Natural killer cell (primary cell): ENCODE data around the gene PGLYRP4. TPM values are rescaled to one million over a fixed set of nuclear protein-coding genes. Genes with fewer than 3 reads are reported as not detected.

Source experiments
- ATAC-seq, 3 donors: fragments of 150-1000 bp in 2 of 3; fragments of 200-7000 bp in 1 of 3; cut with Tn5 transposase; 1 replicate in 1 of 3; 2 replicates in 2 of 3; pipeline ENCODE4 v1.10.0; 2021; ENCODE audit warnings: mild to moderate bottlenecking in 2 of 3, moderate library complexity in 2 of 3
- DNase-seq, 2 donors: peaks; one replicate each; pipeline versions ENCODE4 v3.0.0 to v3.0.0-alpha.2; 2013 to 2021; ENCODE audit warnings: mixed read lengths in 1 of 2
- H3K27ac ChIP-seq: one replicate; pipeline ENCODE4 v1.5.1; 2013; ENCODE audit warnings: mild to moderate bottlenecking, low read length
- H3K27me3 ChIP-seq: one replicate; pipeline ENCODE4 v1.6.1; 2013; ENCODE audit warnings: low read length; ENCODE audit not compliant: control insufficient read depth, insufficient read depth
- H3K36me3 ChIP-seq: one replicate; pipeline ENCODE4 v1.6.1; 2013; ENCODE audit warnings: low read length; ENCODE audit not compliant: control insufficient read depth, insufficient read depth
- H3K4me1 ChIP-seq: one replicate; pipeline ENCODE4 v1.6.1; 2013; ENCODE audit warnings: low read length; ENCODE audit not compliant: control insufficient read depth, insufficient read depth
- H3K4me3 ChIP-seq: one replicate; pipeline ENCODE4 v1.5.1; 2013; ENCODE audit warnings: low read length
- H3K9me3 ChIP-seq: one replicate; pipeline ENCODE4 v1.6.1; 2013; ENCODE audit warnings: low read length; ENCODE audit not compliant: control insufficient read depth, insufficient read depth
- H3K27ac Mint-ChIP-seq, 2 donors: one replicate each; pipeline ENCODE4 v1.8.0; 2022; ENCODE audit warnings: mild to moderate bottlenecking in 2 of 2, mixed read lengths in 2 of 2, moderate library complexity in 1 of 2
- H3K27me3 Mint-ChIP-seq, 2 donors: one replicate each; pipeline ENCODE4 v1.8.0; 2022; ENCODE audit warnings: low read depth in 2 of 2, mixed read lengths in 2 of 2
- H3K36me3 Mint-ChIP-seq: one replicate; pipeline ENCODE4 v1.8.0; 2022; ENCODE audit warnings: mixed read lengths
- H3K4me1 Mint-ChIP-seq, 2 donors: one replicate each; pipeline ENCODE4 v1.8.0; 2022; ENCODE audit warnings: mixed read lengths in 2 of 2
- H3K4me3 Mint-ChIP-seq: one replicate; pipeline ENCODE4 v1.8.0; 2022; ENCODE audit warnings: mild to moderate bottlenecking, moderate library complexity, mixed read lengths
- H3K9me3 Mint-ChIP-seq, 2 donors: one replicate each; pipeline ENCODE4 v1.8.0; 2022; ENCODE audit warnings: mixed read lengths in 2 of 2
- CTCF ChIP-seq: fragments of 200-600 bp; IDR thresholded peaks from one replicate; pipeline ENCODE4 v1.8.0; 2022; ENCODE audit warnings: antibody characterized with exemption
- WGBS: methylation state at CpG from one replicate; pipeline ENCODE4 v1.1.7; 2013; ENCODE audit warnings: missing lambda C conversion rate; ENCODE audit not compliant: insufficient coverage; 5-methylcytosine and 5-hydroxymethylcytosine counted together
- intact Hi-C: fragments of 100-400 bp; cut with micrococcal nuclease; formaldehyde crosslinking; loops from one replicate; pipeline ENCODE4 v1.14.2; 2022
- total RNA-seq, 4 donors: library from RNA; stranded (reverse); fragments of 120-200 nt in 1 of 4; gene quantifications; one replicate each; pipeline versions ENCODE4 v1.2.3 to v1.2.4, GENCODE V29; 2013 to 2022

The PGLYRP4 gene
- total RNA-seq, 3 donors from 2014 or later (not counting 1 experiment from before 2014, with no cell fraction given): not detected

- Mint-ChIP-seq H3K27ac (no peak within 1 kb of the TSS), H3K9me3 (no peaks in the 10 kb centered on the region), H3K27me3 (peaks cover 8 to 33% of the 10 kb centered on the region in 2 donors), H3K4me3 (no peak within 1 kb of the TSS), H3K36me3 (no peaks in the 10 kb centered on the region), H3K4me1 (no peaks in the 10 kb centered on the region)
- H3K27me3 ChIP-seq: no peaks in the 10 kb centered on the region
- no peak within 1 kb of the TSS for H3K27ac ChIP-seq
- 83% methylated on average over 4 of the region's 4 CpGs for WGBS
- TF ChIP-seq CTCF: no peak
- H3K4me1 ChIP-seq: no peaks in the 10 kb centered on the region
- H3K4me3 ChIP-seq: no peak within 1 kb of the TSS
- intact Hi-C loops: no loop called here
- no peak for DNase-seq
- H3K9me3 ChIP-seq: no peaks in the 10 kb centered on the region
- no peaks in the 10 kb centered on the region for H3K36me3 ChIP-seq
- no peak for ATAC-seq
These were observed 36.0 kb downstream of the PGLYRP4 start, which contains the start of gene PGLYRP3 for GRCh38 chr1:153312570-153313186. TSS of gene PGLYRP3 (minus strand) at chr1:153312952. CDS start at chr1:153310665, 2,287 bp downstream.

GRCh38 chr1:153310526-153310925, 38.1 kb downstream of the PGLYRP4 start:
- Mint-ChIP-seq H3K27me3 (peaks cover 3 to 15% of the 10 kb centered on the region in 2 donors), H3K27ac (no peak overlapping the region), H3K4me3 (no peak overlapping the region), H3K4me1 (no peaks in the 10 kb centered on the region), H3K9me3 (no peaks in the 10 kb centered on the region), H3K36me3 (no peaks in the 10 kb centered on the region)
- no peaks in the 10 kb centered on the region for H3K4me1 ChIP-seq
- no peak overlapping the region for H3K4me3 ChIP-seq
- intact Hi-C loops: no loop called here
- H3K36me3 ChIP-seq: no peaks in the 10 kb centered on the region
- ATAC-seq: no peak
- H3K27me3 ChIP-seq: no peaks in the 10 kb centered on the region
- WGBS: 79% methylated on average over 6 of the region's 7 CpGs
- no peak overlapping the region for H3K27ac ChIP-seq
- DNase-seq: no peak
- TF ChIP-seq CTCF: no peak
- H3K9me3 ChIP-seq: no peaks in the 10 kb centered on the region

- Histone ChIP-seq H3K9me3 (no peaks in the 10 kb centered on the region), H3K27me3 (no peaks in the 10 kb centered on the region), H3K27ac (no peak overlapping the region), H3K4me1 (no peaks in the 10 kb centered on the region), H3K4me3 (no peak overlapping the region), H3K36me3 (no peaks in the 10 kb centered on the region)
- 81% methylated on average over 2 of the region's 2 CpGs for WGBS
- DNase-seq: no peak
- H3K9me3 Mint-ChIP-seq: no peaks in the 10 kb centered on the region
- H3K27me3 Mint-ChIP-seq: peaks cover 3 to 16% of the 10 kb centered on the region in 2 donors
- no peak for ATAC-seq
- intact Hi-C loops: no loop called here
- no peak overlapping the region for H3K4me3 Mint-ChIP-seq
- H3K4me1 Mint-ChIP-seq: no peaks in the 10 kb centered on the region
- H3K36me3 Mint-ChIP-seq: no peaks in the 10 kb centered on the region
- no peak for TF ChIP-seq CTCF
- no peak overlapping the region for H3K27ac Mint-ChIP-seq
These were observed 39.2 kb downstream of the PGLYRP4 start for GRCh38 chr1:153309441-153309840.

- DNase-seq (no peak), ATAC-seq (no peak)
- H3K9me3 ChIP-seq: no peaks in the 10 kb centered on the region
- 81% methylated on average over 2 of the region's 2 CpGs for WGBS
- no peak overlapping the region for H3K27ac ChIP-seq
- H3K36me3 ChIP-seq: no peaks in the 10 kb centered on the region
- no peaks in the 10 kb centered on the region for H3K27me3 ChIP-seq
- H3K27ac Mint-ChIP-seq: no peak overlapping the region
- intact Hi-C loops: no loop called here
- no peaks in the 10 kb centered on the region for H3K9me3 Mint-ChIP-seq
- no peak overlapping the region for H3K4me3 Mint-ChIP-seq
- H3K4me1 ChIP-seq: no peaks in the 10 kb centered on the region
- TF ChIP-seq CTCF: no peak
- H3K4me1 Mint-ChIP-seq: no peaks in the 10 kb centered on the region
- H3K4me3 ChIP-seq: no peak overlapping the region
- peaks cover 3 to 19% of the 10 kb centered on the region in 2 donors for H3K27me3 Mint-ChIP-seq
- no peaks in the 10 kb centered on the region for H3K36me3 Mint-ChIP-seq
These were observed 40.1 kb downstream of the PGLYRP4 start for GRCh38 chr1:153308540-153308939.
